Measurements from ENCODE around the gene NT5DC3. TPM values are rescaled to one million over a fixed set of nuclear protein-coding genes. Genes with fewer than 3 reads are reported as not detected.

NT5DC3 gene
- total and polyA plus RNA-seq, 9 of the 15 experiments (the other 6 are each of a cell fraction or from before 2014, with no cell fraction given) = 6.3 to 33.5 (median 24.5) TPM

- in situ Hi-C loops (cut with MboI) = loop anchor here (25.0 kb wide), 1 partner anchor 1908 kb away; no protein-coding TSS in a partner anchor
- no peaks in the 10 kb centered on the region for H3K36me3 ChIP-seq (ENCODE audit: control insufficient read depth, insufficient read depth, low read length)
- H3K4me2 ChIP-seq (ENCODE audit: insufficient read depth, low read length) = no peak overlapping the region
- ChIA-PET CTCF (ENCODE audit: low intra/inter-chr PET ratio) (interaction anchor here (2.4 kb wide), 1 partner anchor 230 kb away, joined by 12 read pairs; no protein-coding TSS in a partner anchor), POLR2A (interaction anchor here (0.6 to 1.0 kb wide), 2 partner anchors 10 to 1893 kb away, joined by 3 to 4 read pairs; no protein-coding TSS in a partner anchor)
- H4K20me1 ChIP-seq (replicated peaks; ENCODE audit: control insufficient read depth, insufficient read depth, low read length) = peaks cover 3% of the 10 kb centered on the region; the same call in 1 of the 2 replicates
- BruUV-seq (replicated peaks) = no TSS peak
- no peak overlapping the region for H3K4me3 ChIP-seq
- no peak overlapping the region for H2AFZ ChIP-seq (ENCODE audit: low read depth, low read length)
- FAIRE-seq = no peak
- intact Hi-C loops (cut with micrococcal nuclease) = no loop called here
- no peak overlapping the region for H3K9ac ChIP-seq (ENCODE audit: insufficient read depth in 1 of 2, low read depth in 2 of 2, low read length in 2 of 2)
- H3K79me2 ChIP-seq (ENCODE audit: control insufficient read depth, insufficient read depth, low read length) = no peaks in the 10 kb centered on the region
- ATAC-seq = no peak
- no peaks in the 10 kb centered on the region for H3K9me1 ChIP-seq (ENCODE audit: control insufficient read depth, insufficient read depth, low read length)
- no peak for DNase-seq (ENCODE audit: extremely low read depth in 1 of 4, low spot score in 3 of 4)
- H3K27me3 ChIP-seq (ENCODE audit: control insufficient read depth in 2 of 2, insufficient read depth in 2 of 2, low read length in 2 of 2) = peaks cover 9 to 19% of the 10 kb centered on the region in 2 experiments; a peak in 3 of 5 replicates
- 3% methylated on average over 9 of the region's 9 CpGs for WGBS (ENCODE audit: insufficient coverage, low coverage, missing lambda C conversion rate)
- TF ChIP-seq POLR2A (conservative IDR thresholded peaks at IDR 0.05) (no peak), EGR1 (conservative IDR thresholded peaks at IDR 0.05) (peak; percentile 30; the same call in 1 of the 2 replicates), CAMTA2 (CRISPR knock-in tag; conservative IDR thresholded peaks at IDR 0.05) (no peak)
- H3K4me1 ChIP-seq (replicated peaks in 1 of 2; ENCODE audit: control insufficient read depth in 2 of 2, insufficient read depth in 2 of 2, low read length in 2 of 2) = no peaks in the 10 kb centered on the region
- no peak overlapping the region for H3K27ac ChIP-seq (ENCODE audit: extremely low read depth, low read depth, low read length)
- no peaks in the 10 kb centered on the region for H3K9me3 ChIP-seq (replicated peaks; ENCODE audit: control insufficient read depth, insufficient read depth, low read depth, low read length)
Observed at GRCh38 chr12:103879048-103879692, 38.1 kb upstream of the NT5DC3 start.

GRCh38 chr12:103877934-103878510 is 37.0 kb upstream of the NT5DC3 start:
- in situ Hi-C loops (cut with MboI) = loop anchor here (25.0 kb wide), 1 partner anchor 1909 kb away; no protein-coding TSS in a partner anchor
- no peaks in the 10 kb centered on the region for H3K9me1 ChIP-seq (ENCODE audit: control insufficient read depth, insufficient read depth, low read length)
- intact Hi-C loops (cut with micrococcal nuclease) = loop anchor here (1.0 kb wide), 1 partner anchor 231 kb away; no protein-coding TSS in a partner anchor
- CTCF ChIA-PET (ENCODE audit: low intra/inter-chr PET ratio) = interaction anchor here (0.8 to 2.4 kb wide), 3 partner anchors 106 to 999 kb away, joined by 4 to 12 read pairs (median 6); no protein-coding TSS in a partner anchor
- peak; percentile 87 for FAIRE-seq
- POLR2A ChIA-PET = no interaction called here
- ATAC-seq = peak; percentile 95
- WGBS (ENCODE audit: insufficient coverage, low coverage, missing lambda C conversion rate) = 0% methylated on average over 5 of the region's 5 CpGs
- H3K4me3 ChIP-seq = no peak overlapping the region
- peak; percentile 63 to 79 (median 70) for DNase-seq (ENCODE audit: extremely low read depth in 1 of 4, low spot score in 3 of 4)
- H3K36me3 ChIP-seq (ENCODE audit: control insufficient read depth, insufficient read depth, low read length) = no peaks in the 10 kb centered on the region
- peaks cover 9 to 13% of the 10 kb centered on the region in 2 experiments; a peak in 3 of 5 replicates for H3K27me3 ChIP-seq (ENCODE audit: control insufficient read depth in 2 of 2, insufficient read depth in 2 of 2, low read length in 2 of 2)
- no peak overlapping the region for H3K9ac ChIP-seq (ENCODE audit: insufficient read depth in 1 of 2, low read depth in 2 of 2, low read length in 2 of 2)
- BruUV-seq (replicated peaks) = no TSS peak
- H2AFZ ChIP-seq (ENCODE audit: low read depth, low read length) = no peak overlapping the region
- no peaks in the 10 kb centered on the region for H3K79me2 ChIP-seq (ENCODE audit: control insufficient read depth, insufficient read depth, low read length)
- no peak overlapping the region for H3K27ac ChIP-seq (ENCODE audit: extremely low read depth, low read depth, low read length)
- H3K4me1 ChIP-seq (replicated peaks in 1 of 2; ENCODE audit: control insufficient read depth in 2 of 2, insufficient read depth in 2 of 2, low read length in 2 of 2) = no peaks in the 10 kb centered on the region
- no peak overlapping the region for H3K4me2 ChIP-seq (ENCODE audit: insufficient read depth, low read length)
- H4K20me1 ChIP-seq (replicated peaks; ENCODE audit: control insufficient read depth, insufficient read depth, low read length) = no peaks in the 10 kb centered on the region
- no peaks in the 10 kb centered on the region for H3K9me3 ChIP-seq (replicated peaks; ENCODE audit: control insufficient read depth, insufficient read depth, low read depth, low read length)
- TF ChIP-seq FUS (optimal IDR thresholded peaks at IDR 0.05; ENCODE audit: low read depth, low read length) (no peak), CTBP1 (IDR thresholded peaks at IDR 0.05; ENCODE audit: borderline replicate concordance) (peak; percentile 66), RCOR1 (IDR thresholded peaks at IDR 0.05; ENCODE audit: borderline replicate concordance in 1 of 2, low read depth in 2 of 2, low read length in 2 of 2) (peak in 1 of 2 experiments; percentile 80; a peak in 2 of 4 replicates), PCBP2 (IDR thresholded peaks at IDR 0.05; ENCODE audit: low read depth, low read length, poor library complexity, severe bottlenecking) (no peak)
